Ovary (tissue), 3 donors: ENCODE results near the gene HHEX.

ENCODE experiments used
- EP300 ChIP-seq: sonication (generic); formaldehyde crosslinking; IDR thresholded peaks from one replicate; pipeline ENCODE4 v1.6.1; 2017; ENCODE audit warnings: antibody characterized with exemption
- TF ChIP-seq, protein P1 (sequence below), 3 donors: fragments of 450-650 bp in 2 of 3; fragments of 200-600 bp in 1 of 3; IDR thresholded peaks; one replicate each; pipeline versions ENCODE4 v1.5.1 to v1.8.0; 2016 to 2022; ENCODE audit warnings: antibody characterized with exemption in 3 of 3, mild to moderate bottlenecking in 1 of 3
- donor health status: DM: no; HTN: no; CAD: no.

GRCh38 chr10:92702301-92702916 lies 12.7 kb downstream of the HHEX start:
- TF ChIP-seq, protein P1, sequence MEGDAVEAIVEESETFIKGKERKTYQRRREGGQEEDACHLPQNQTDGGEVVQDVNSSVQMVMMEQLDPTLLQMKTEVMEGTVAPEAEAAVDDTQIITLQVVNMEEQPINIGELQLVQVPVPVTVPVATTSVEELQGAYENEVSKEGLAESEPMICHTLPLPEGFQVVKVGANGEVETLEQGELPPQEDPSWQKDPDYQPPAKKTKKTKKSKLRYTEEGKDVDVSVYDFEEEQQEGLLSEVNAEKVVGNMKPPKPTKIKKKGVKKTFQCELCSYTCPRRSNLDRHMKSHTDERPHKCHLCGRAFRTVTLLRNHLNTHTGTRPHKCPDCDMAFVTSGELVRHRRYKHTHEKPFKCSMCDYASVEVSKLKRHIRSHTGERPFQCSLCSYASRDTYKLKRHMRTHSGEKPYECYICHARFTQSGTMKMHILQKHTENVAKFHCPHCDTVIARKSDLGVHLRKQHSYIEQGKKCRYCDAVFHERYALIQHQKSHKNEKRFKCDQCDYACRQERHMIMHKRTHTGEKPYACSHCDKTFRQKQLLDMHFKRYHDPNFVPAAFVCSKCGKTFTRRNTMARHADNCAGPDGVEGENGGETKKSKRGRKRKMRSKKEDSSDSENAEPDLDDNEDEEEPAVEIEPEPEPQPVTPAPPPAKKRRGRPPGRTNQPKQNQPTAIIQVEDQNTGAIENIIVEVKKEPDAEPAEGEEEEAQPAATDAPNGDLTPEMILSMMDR (IDR thresholded peaks at IDR 0.05) = no peak
- no peak for TF ChIP-seq EP300
